Endothelial cell (in vitro differentiated cells): Measurements from ENCODE around the gene IL27RA. TPM values are rescaled to one million over a fixed set of nuclear protein-coding genes. Genes with fewer than 3 reads are reported as not detected.
"Not testable (repeated sequence)": the region's sequence is repeated elsewhere in the genome, so short reads cannot be mapped to it uniquely, and the experiment has no call there.

Source experiments
- DNase-seq: peaks from one replicate; pipeline ENCODE4 v3.0.0; 2021; ENCODE audit warnings: low spot score
- H3K27ac Mint-ChIP-seq: one replicate; pipeline ENCODE4 v1.8.0; 2021; ENCODE audit warnings: mixed read lengths, inconsistent platforms; ENCODE audit not compliant: unreplicated experiment
- H3K27me3 Mint-ChIP-seq: one replicate; pipeline ENCODE4 v1.8.0; 2021; ENCODE audit warnings: mild to moderate bottlenecking, moderate library complexity, mixed read lengths, inconsistent platforms; ENCODE audit not compliant: unreplicated experiment
- H3K36me3 Mint-ChIP-seq: one replicate; pipeline ENCODE4 v1.8.0; 2021; ENCODE audit warnings: mild to moderate bottlenecking, low read depth, mixed read lengths, inconsistent platforms; ENCODE audit not compliant: unreplicated experiment
- H3K4me1 Mint-ChIP-seq: one replicate; pipeline ENCODE4 v1.8.0; 2021; ENCODE audit warnings: mild to moderate bottlenecking, mixed read lengths, inconsistent platforms; ENCODE audit not compliant: unreplicated experiment
- H3K4me3 Mint-ChIP-seq: one replicate; pipeline ENCODE4 v1.8.0; 2021; ENCODE audit warnings: mild to moderate bottlenecking, mixed read lengths, inconsistent platforms; ENCODE audit not compliant: unreplicated experiment
- H3K9me3 Mint-ChIP-seq: one replicate; pipeline ENCODE4 v1.8.0; 2021; ENCODE audit warnings: mixed read lengths, inconsistent platforms; ENCODE audit not compliant: unreplicated experiment
- total RNA-seq: library from RNA; stranded (reverse); fragmentation: NEBNext Ultra II Directional; extraction: Animal tissue kit (Norgen Biotek cat#: 25700); gene quantifications from one replicate; pipeline ENCODE4 v1.2.1, GENCODE V29; 2021; ENCODE audit not compliant: unreplicated experiment
- TF ChIP-seq, protein P1 (sequence below): fragments of 200-600 bp; sonication (generic); IDR thresholded peaks from one replicate; pipeline ENCODE4 v1.5.0; 2021; ENCODE audit warnings: antibody characterized with exemption; ENCODE audit not compliant: unreplicated experiment

The IL27RA gene
- total RNA-seq, 1 donor from 2014 or later = 6.3 TPM

DNA sequence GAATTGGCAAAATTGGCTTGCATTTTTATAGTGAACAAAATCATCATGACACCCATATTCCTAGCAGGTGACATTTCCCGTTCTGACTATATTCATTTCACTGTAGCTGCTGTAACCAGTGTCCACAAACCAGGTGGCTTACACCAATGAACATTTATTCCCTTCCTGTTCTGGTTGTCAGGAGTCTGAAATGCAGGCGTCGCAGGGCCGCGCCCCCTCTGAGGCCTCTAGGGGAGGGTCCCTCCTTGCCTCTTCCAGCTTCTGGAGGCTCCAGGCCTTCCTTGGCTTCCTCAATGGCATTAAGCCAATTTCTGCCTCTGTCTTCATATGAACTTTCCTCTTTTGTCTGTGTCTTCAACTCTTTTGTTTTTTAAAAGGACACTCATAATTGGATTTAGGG lies 10.1 kb upstream of the IL27RA start:
- no peaks in the 10 kb centered on the region for H3K9me3 Mint-ChIP-seq
- peaks cover 5% of the 10 kb centered on the region for H3K27me3 Mint-ChIP-seq
- TF ChIP-seq, protein P1, sequence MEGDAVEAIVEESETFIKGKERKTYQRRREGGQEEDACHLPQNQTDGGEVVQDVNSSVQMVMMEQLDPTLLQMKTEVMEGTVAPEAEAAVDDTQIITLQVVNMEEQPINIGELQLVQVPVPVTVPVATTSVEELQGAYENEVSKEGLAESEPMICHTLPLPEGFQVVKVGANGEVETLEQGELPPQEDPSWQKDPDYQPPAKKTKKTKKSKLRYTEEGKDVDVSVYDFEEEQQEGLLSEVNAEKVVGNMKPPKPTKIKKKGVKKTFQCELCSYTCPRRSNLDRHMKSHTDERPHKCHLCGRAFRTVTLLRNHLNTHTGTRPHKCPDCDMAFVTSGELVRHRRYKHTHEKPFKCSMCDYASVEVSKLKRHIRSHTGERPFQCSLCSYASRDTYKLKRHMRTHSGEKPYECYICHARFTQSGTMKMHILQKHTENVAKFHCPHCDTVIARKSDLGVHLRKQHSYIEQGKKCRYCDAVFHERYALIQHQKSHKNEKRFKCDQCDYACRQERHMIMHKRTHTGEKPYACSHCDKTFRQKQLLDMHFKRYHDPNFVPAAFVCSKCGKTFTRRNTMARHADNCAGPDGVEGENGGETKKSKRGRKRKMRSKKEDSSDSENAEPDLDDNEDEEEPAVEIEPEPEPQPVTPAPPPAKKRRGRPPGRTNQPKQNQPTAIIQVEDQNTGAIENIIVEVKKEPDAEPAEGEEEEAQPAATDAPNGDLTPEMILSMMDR = no peak
- no peak overlapping the region for H3K4me3 Mint-ChIP-seq
- H3K4me1 Mint-ChIP-seq = peaks cover 5% of the 10 kb centered on the region
- no peak overlapping the region for H3K27ac Mint-ChIP-seq
- DNase-seq = no peak
- H3K36me3 Mint-ChIP-seq = no peaks in the 10 kb centered on the region

DNA sequence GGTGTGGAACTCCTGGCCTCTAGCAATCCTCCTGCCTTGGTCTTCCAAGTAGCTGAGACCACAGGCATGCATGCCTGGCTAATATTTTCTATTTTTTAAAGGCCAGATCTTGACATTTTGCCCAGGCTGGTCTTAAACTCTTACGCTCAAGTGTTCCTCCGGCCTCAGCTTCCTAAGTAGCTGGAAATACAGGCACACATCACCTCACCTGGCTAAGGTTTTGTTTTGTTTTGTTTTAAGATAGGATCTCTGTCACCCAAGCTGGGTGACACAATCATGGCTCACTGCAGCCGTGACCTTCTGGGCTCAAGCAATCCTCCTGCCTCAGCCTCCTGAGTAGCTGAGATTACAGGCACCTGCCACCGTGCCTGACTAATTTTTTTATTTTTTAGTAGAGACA lies 9.1 kb upstream of the IL27RA start:
- no peak for DNase-seq
- TF ChIP-seq, protein P1 = no peak

DNA sequence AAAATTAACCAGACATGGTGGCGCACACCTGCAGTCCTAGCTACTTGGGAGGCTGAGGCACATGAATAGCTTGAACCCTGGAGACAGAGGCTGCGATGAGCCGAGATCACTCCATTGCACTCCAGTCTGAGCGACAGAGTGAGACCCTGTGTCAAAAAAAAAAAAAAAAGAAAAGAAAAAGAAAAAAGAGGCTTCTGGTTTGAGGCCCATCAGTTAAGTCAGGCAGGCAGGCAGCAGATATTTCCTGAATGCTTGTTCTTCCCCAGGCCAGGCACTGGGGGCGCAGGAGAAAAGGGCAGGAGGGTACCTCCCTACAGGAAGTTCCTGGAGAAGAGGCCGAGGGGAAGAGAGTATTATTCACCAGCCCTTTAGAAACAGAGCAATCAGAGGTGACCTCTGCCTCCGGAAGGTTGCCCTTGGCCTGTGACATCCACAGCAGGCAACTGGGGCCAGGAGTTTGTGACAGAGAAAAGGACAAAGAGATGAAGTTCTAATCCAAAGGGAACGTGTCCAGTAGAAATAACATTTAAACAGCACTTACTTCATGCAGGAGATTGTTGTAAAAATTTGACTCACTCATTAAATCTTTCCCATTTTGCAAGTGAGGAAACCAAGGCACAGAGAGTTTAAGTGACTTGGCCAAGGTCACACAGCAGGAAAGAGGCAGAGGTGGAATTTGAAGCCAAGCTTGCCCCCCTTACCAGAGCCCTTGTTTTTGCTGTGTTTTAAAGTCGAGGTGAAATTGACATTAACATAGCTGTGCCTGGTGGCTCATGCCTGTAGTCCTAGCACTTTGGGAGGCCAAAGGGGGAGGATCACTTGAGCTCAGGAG lies 7.9 kb upstream of the IL27RA start:
- peak; percentile 66 for DNase-seq
- H3K27ac Mint-ChIP-seq = peak overlapping the region; percentile 95
- H3K4me1 Mint-ChIP-seq = peaks cover 5% of the 10 kb centered on the region
- TF ChIP-seq, protein P1 = peak; percentile 55
- peaks cover 2% of the 10 kb centered on the region for H3K27me3 Mint-ChIP-seq
- H3K9me3 Mint-ChIP-seq = no peaks in the 10 kb centered on the region
- no peaks in the 10 kb centered on the region for H3K36me3 Mint-ChIP-seq
- peak overlapping the region; percentile 18 for H3K4me3 Mint-ChIP-seq

More for the DNA sequence above, 9.1 kb upstream of the IL27RA start:
- peaks cover 5% of the 10 kb centered on the region for H3K4me1 Mint-ChIP-seq
- peaks cover 5% of the 10 kb centered on the region for H3K27me3 Mint-ChIP-seq
- H3K27ac Mint-ChIP-seq = no peak overlapping the region
- H3K9me3 Mint-ChIP-seq = no peaks in the 10 kb centered on the region
- H3K4me3 Mint-ChIP-seq = no peak overlapping the region
- H3K36me3 Mint-ChIP-seq = no peaks in the 10 kb centered on the region

DNA sequence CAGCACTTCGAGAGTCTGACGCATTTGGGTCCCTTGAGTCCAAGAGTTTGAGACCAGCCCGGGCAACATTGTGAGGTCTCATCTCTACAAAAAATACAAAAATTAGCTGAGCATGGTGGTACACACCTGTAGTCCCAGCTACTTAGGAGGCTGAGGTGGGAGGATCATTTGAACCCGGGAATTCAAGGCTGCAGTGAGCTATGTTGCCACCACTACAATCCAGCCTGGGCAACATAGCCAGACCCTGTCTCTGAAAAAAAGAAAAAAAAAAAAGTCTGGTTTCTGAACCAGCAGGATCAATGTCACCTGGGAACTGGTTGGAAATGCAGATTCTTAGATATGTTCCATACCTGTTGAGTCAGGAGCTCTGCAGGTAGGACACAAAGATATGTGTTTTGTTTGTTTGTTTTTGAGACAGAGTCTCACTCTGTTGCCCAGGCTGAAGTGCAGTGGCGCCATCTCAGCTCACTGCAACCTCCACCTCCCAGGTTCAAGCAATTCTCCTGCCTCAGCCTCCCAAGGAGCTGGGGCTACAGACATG lies 4.8 kb upstream of the IL27RA start:
- H3K27me3 Mint-ChIP-seq, H3K4me3 Mint-ChIP-seq, H3K9me3 Mint-ChIP-seq, H3K36me3 Mint-ChIP-seq, DNase-seq, H3K27ac Mint-ChIP-seq, H3K4me1 Mint-ChIP-seq: not testable (repeated sequence)

DNA sequence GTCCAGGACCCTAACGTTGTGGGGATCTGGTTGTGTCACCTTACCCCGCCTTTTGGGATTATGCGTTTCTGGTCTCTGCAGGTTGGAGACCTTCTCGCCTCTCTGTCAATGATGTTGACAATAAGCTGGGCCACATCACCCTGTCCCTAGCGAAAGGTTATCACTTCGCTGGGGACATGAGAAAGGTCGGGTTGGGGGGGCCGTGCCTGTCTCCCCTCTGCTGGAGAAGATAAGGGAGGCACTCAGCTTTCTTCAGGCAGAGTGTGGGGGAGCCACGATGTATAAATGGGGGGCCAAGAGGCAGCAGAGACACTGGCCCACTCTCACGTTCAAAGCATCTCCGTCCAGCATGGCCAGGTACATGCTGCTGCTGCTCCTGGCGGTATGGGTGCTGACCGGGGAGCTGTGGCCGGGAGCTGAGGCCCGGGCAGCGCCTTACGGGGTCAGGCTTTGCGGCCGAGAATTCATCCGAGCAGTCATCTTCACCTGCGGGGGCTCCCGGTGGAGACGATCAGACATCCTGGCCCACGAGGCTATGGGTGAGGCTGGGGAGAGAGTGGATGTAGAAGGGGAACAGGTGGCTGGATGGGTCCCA lies 3.6 kb upstream of the IL27RA start, which contains the start of gene RLN3:
TSS of gene RLN3 (plus strand) at position 293 of the 595 bp plus-strand sequence. CDS start at position 350, 57 bp downstream.
- H3K4me3 Mint-ChIP-seq = no peak within 1 kb of the TSS
- peaks cover 8% of the 10 kb centered on the region for H3K4me1 Mint-ChIP-seq
- no peak for DNase-seq
- TF ChIP-seq, protein P1 = no peak
- H3K36me3 Mint-ChIP-seq = no peaks in the 10 kb centered on the region
- H3K27me3 Mint-ChIP-seq = peaks cover 11% of the 10 kb centered on the region
- H3K27ac Mint-ChIP-seq = no peak within 1 kb of the TSS
- no peaks in the 10 kb centered on the region for H3K9me3 Mint-ChIP-seq
